Testis (tissue), 3 donors: Measurements from ENCODE around the gene TMEM234. TPM values are rescaled to one million over a fixed set of nuclear protein-coding genes. Genes with fewer than 3 reads are reported as not detected.

Source experiments
- polyA plus RNA-seq: library from polyadenylated mRNA; stranded (reverse); fragments of 350-450 nt; fragmentation: Illumina TruSeq; extraction: RNeasy Lipid Tissue Mini Kit (QIAGEN cat#74804); gene quantifications from one replicate; pipeline ENCODE4 v1.2.3, GENCODE V29; 2014; ENCODE audit warnings: low read depth, low replicate concordance; ENCODE audit not compliant: insufficient read depth
- small RNA-seq, 2 donors: library from RNA; depleted of rRNA; stranded (forward); fragments of <200 nt; gene quantifications; one replicate each; pipeline ENCODE3, GENCODE V24; 2016
- total RNA-seq, 2 donors: library from RNA; depleted of rRNA; stranded (reverse); fragments of >200 nt; gene quantifications; one replicate each; pipeline ENCODE4 v1.2.3, GENCODE V29; 2016

Gene TMEM234
- total and polyA plus RNA-seq, 3 donors from 2014 or later, result 31.8 to 58.3 (median 35.9) TPM

Small RNA genes within 50 kb of the gene (small RNA-seq; reads per million reads assigned to genes)
- 0 reads per million in 2 donors for gene RF00017

Other genes with a start within 250 kb of the TMEM234 start
- gene KHDRBS1, start 208.5 kb downstream of the TMEM234 start, total RNA-seq, result 10 to 100 TPM; 90.4 to 95.0 TPM
- 133 TPM for gene KHDRBS1, start 208.5 kb downstream of the TMEM234 start, polyA plus RNA-seq
- gene TMEM39B, start 149.4 kb downstream of the TMEM234 start, total RNA-seq, result 10 to 100 TPM; 15.7 to 16.9 TPM
- gene TMEM39B, start 149.4 kb downstream of the TMEM234 start, polyA plus RNA-seq, result 24.0 TPM
- 10 to 100 TPM; 56.5 to 64.6 TPM for gene KPNA6, start 114.3 kb downstream of the TMEM234 start, total RNA-seq
- 107 TPM for gene KPNA6, start 114.3 kb downstream of the TMEM234 start, polyA plus RNA-seq
- 10 to 100 TPM; 67.6 to 69.2 TPM for gene TXLNA, start 42.7 kb downstream of the TMEM234 start, total RNA-seq
- gene TXLNA, start 42.7 kb downstream of the TMEM234 start, polyA plus RNA-seq, result 52.6 TPM
- gene CCDC28B, start 21.8 kb downstream of the TMEM234 start, total RNA-seq, result 100 to 1,000 TPM in 1 of 2 donors, 10 to 100 TPM in 1; 67.5 to 105 TPM
- 55.3 TPM for gene CCDC28B, start 21.8 kb downstream of the TMEM234 start, polyA plus RNA-seq
- gene IQCC, start 16.7 kb downstream of the TMEM234 start, total RNA-seq, result 10 to 100 TPM; 11.9 to 16.3 TPM
- gene IQCC, start 16.7 kb downstream of the TMEM234 start, polyA plus RNA-seq, result 21.6 TPM
- gene DCDC2B, start 13.3 kb downstream of the TMEM234 start, total RNA-seq, result 1 to 10 TPM in 1 of 2 donors, under 1 TPM in 1; 0.81 to 1.7 TPM
- 2.6 TPM for gene DCDC2B, start 13.3 kb downstream of the TMEM234 start, polyA plus RNA-seq
- 100 to 1,000 TPM in 1 of 2 donors, 10 to 100 TPM in 1; 97.7 to 140 TPM for gene EIF3I, start 54 bp upstream of the TMEM234 start, total RNA-seq
- gene EIF3I, start 54 bp upstream of the TMEM234 start, polyA plus RNA-seq, result 140 TPM
- 1 to 10 TPM in 1 of 2 donors, under 1 TPM in 1; 0.99 to 1.6 TPM for gene FAM167B, start 24.9 kb upstream of the TMEM234 start, total RNA-seq
- 1.6 TPM for gene FAM167B, start 24.9 kb upstream of the TMEM234 start, polyA plus RNA-seq
- 1 to 10 TPM in 1 of 2 donors, under 1 TPM in 1; 0.79 to 3.2 TPM for gene LCK, start 28.9 kb upstream of the TMEM234 start, total RNA-seq
- 4.3 TPM for gene LCK, start 28.9 kb upstream of the TMEM234 start, polyA plus RNA-seq
- gene HDAC1, start 69.7 kb upstream of the TMEM234 start, total RNA-seq, result 10 to 100 TPM; 83.1 to 99.2 TPM
- 91.6 TPM for gene HDAC1, start 69.7 kb upstream of the TMEM234 start, polyA plus RNA-seq
- gene MARCKSL1, start 113.9 kb upstream of the TMEM234 start, total RNA-seq, result 100 to 1,000 TPM; 288 to 312 TPM
- gene MARCKSL1, start 113.9 kb upstream of the TMEM234 start, polyA plus RNA-seq, result 326 TPM
- gene FAM229A, start 140.1 kb upstream of the TMEM234 start, total RNA-seq, result 100 to 1,000 TPM; 103 to 194 TPM
- gene FAM229A, start 140.1 kb upstream of the TMEM234 start, polyA plus RNA-seq, result 71.5 TPM
- 10 to 100 TPM; 25.7 to 72.9 TPM for gene TSSK3, start 140.2 kb upstream of the TMEM234 start, total RNA-seq
- 55.6 TPM for gene TSSK3, start 140.2 kb upstream of the TMEM234 start, polyA plus RNA-seq
- gene BSDC1, start 172.1 kb upstream of the TMEM234 start, total RNA-seq, result 100 to 1,000 TPM; 160 to 234 TPM
- 130 TPM for gene BSDC1, start 172.1 kb upstream of the TMEM234 start, polyA plus RNA-seq
- under 1 TPM; 0.50 to 0.55 TPM for gene ZBTB8B, start 242.7 kb upstream of the TMEM234 start, total RNA-seq
- 0.21 TPM for gene ZBTB8B, start 242.7 kb upstream of the TMEM234 start, polyA plus RNA-seq